Neural cell (in vitro differentiated cells): Measurements from ENCODE around the gene RFX2. TPM values are rescaled to one million over a fixed set of nuclear protein-coding genes. Genes with fewer than 3 reads are reported as not detected.

Source experiments
- H2AFZ ChIP-seq: fragments of 200-600, 300-800 bp; sonication (generic), shearing (Covaris generic); 2 replicates; pipeline ENCODE4 v1.6.0; 2014; ENCODE audit warnings: low read depth, mild to moderate bottlenecking, antibody characterized with exemption, low read length, moderate library complexity
- H3F3A ChIP-seq: fragments of 200-600 bp; shearing (Covaris generic); 2 replicates; pipeline ENCODE4 v1.6.1; 2016; ENCODE audit warnings: mild to moderate bottlenecking, moderate library complexity, mixed read lengths, antibody characterized with exemption, low read length; ENCODE audit not compliant: insufficient read depth, poor library complexity, severe bottlenecking
- H3K27ac ChIP-seq: fragments of 200-600, 300-800 bp; sonication (generic), shearing (Covaris generic); 2 replicates; pipeline ENCODE4 v1.5.1; 2014; ENCODE audit warnings: mild to moderate bottlenecking, low read length, moderate library complexity
- H3K27me3 ChIP-seq: fragments of 300-800, 200-600 bp; sonication (generic), shearing (Covaris generic); 2 replicates; pipeline ENCODE4 v1.6.0; 2014; ENCODE audit warnings: mild to moderate bottlenecking, low read depth, low read length, moderate library complexity; ENCODE audit not compliant: insufficient read depth
- H3K36me3 ChIP-seq: fragments of 300-800, 200-600 bp; sonication (generic), shearing (Covaris generic); 2 replicates; pipeline ENCODE4 v1.5.1; 2014; ENCODE audit warnings: mild to moderate bottlenecking, antibody characterized with exemption, low read length, moderate library complexity; ENCODE audit not compliant: insufficient read depth
- H3K4me2 ChIP-seq: fragments of 300-800, 200-600 bp; sonication (generic), shearing (Covaris generic); 2 replicates; pipeline ENCODE4 v1.6.0; 2014; ENCODE audit warnings: mild to moderate bottlenecking, low read length
- H3K4me3 ChIP-seq: fragments of 300-800, 200-600 bp; sonication (generic), shearing (Covaris generic); 2 replicates; pipeline ENCODE4 v1.5.1; 2014; ENCODE audit warnings: mild to moderate bottlenecking, low read length, moderate library complexity
- H3K79me2 ChIP-seq: fragments of 200-600 bp; shearing (Covaris generic); replicated peaks from 2 replicates; pipeline ENCODE4 v1.6.0; 2014; ENCODE audit warnings: mild to moderate bottlenecking, low read length, moderate library complexity; ENCODE audit not compliant: insufficient read depth
- H3K9ac ChIP-seq: fragments of 300-800, 200-600 bp; sonication (generic), shearing (Covaris generic); 2 replicates; pipeline ENCODE4 v1.6.1; 2016; ENCODE audit warnings: mild to moderate bottlenecking, low read length, mixed read lengths
- H3K9me2 ChIP-seq: fragments of 200-600 bp; shearing (Covaris generic); 2 replicates; pipeline ENCODE4 v1.6.1; 2016; ENCODE audit warnings: mild to moderate bottlenecking, low read length, mixed read lengths; ENCODE audit not compliant: insufficient read depth
- H3K9me3 ChIP-seq: fragments of 200-600, 300-800 bp; sonication (generic), shearing (Covaris generic); 2 replicates; pipeline ENCODE4 v1.6.1; 2016; ENCODE audit warnings: mild to moderate bottlenecking, mixed run types, low read length, moderate library complexity, mixed read lengths
- H4K20me1 ChIP-seq: fragments of 200-600 bp; shearing (Covaris generic); 2 replicates; pipeline ENCODE4 v1.6.1; 2016; ENCODE audit warnings: mild to moderate bottlenecking, mixed run types; ENCODE audit not compliant: insufficient read depth
- CTCF ChIP-seq: fragments of 450-650 bp; IDR thresholded peaks from 2 replicates; pipeline ENCODE4 v1.5.1; 2014; ENCODE audit warnings: antibody characterized with exemption, mild to moderate bottlenecking, moderate library complexity; ENCODE audit not compliant: poor library complexity, severe bottlenecking
- EP300 ChIP-seq: fragments of 450-650 bp; conservative IDR thresholded peaks from 2 replicates; pipeline ENCODE4 v1.6.1; 2014; ENCODE audit warnings: antibody characterized with exemption, mild to moderate bottlenecking, moderate library complexity; ENCODE audit not compliant: poor library complexity, severe bottlenecking
- EZH2 ChIP-seq: fragments of 200-600, 300-800 bp; shearing (Covaris generic), sonication (generic); IDR thresholded peaks from 2 replicates; pipeline ENCODE4 v1.6.1; 2014; ENCODE audit warnings: antibody characterized with exemption, low read length, borderline replicate concordance, mild to moderate bottlenecking; ENCODE audit not compliant: insufficient read depth, poor library complexity, severe bottlenecking
- MXI1 ChIP-seq: fragments of 450-650 bp; conservative IDR thresholded peaks from 2 replicates; pipeline ENCODE4 v1.6.1; 2014; ENCODE audit warnings: antibody characterized with exemption, mild to moderate bottlenecking; ENCODE audit not compliant: poor library complexity, severe bottlenecking
- POLR2AphosphoS5 ChIP-seq: IDR thresholded peaks from 2 replicates; pipeline ENCODE4 v1.6.1; 2012
- RAD21 ChIP-seq: fragments of 450-650 bp; conservative IDR thresholded peaks from 2 replicates; pipeline ENCODE4 v1.6.1; 2014; ENCODE audit warnings: antibody characterized with exemption, mild to moderate bottlenecking, moderate library complexity
- SMC3 ChIP-seq: fragments of 450-650 bp; conservative IDR thresholded peaks from 2 replicates; pipeline ENCODE4 v1.6.1; 2014; ENCODE audit warnings: antibody characterized with exemption, mild to moderate bottlenecking, moderate library complexity; ENCODE audit not compliant: poor library complexity
- TAF1 ChIP-seq: IDR thresholded peaks from 2 replicates; pipeline ENCODE4 v1.6.1; 2012; ENCODE audit warnings: low read depth
- polyA plus RNA-seq: library from polyadenylated mRNA; depleted of rRNA; stranded (reverse); fragments of >200 nt; gene quantifications from 2 replicates; pipeline ENCODE4 v1.2.3, GENCODE V29; 2014
- TF ChIP-seq, protein P1 (sequence below): IDR thresholded peaks from 2 replicates; pipeline ENCODE4 v1.6.1; 2012; ENCODE audit warnings: borderline replicate concordance

Gene RFX2
- polyA plus RNA-seq, 1 donor from 2014 or later = 0.69 TPM

DNA sequence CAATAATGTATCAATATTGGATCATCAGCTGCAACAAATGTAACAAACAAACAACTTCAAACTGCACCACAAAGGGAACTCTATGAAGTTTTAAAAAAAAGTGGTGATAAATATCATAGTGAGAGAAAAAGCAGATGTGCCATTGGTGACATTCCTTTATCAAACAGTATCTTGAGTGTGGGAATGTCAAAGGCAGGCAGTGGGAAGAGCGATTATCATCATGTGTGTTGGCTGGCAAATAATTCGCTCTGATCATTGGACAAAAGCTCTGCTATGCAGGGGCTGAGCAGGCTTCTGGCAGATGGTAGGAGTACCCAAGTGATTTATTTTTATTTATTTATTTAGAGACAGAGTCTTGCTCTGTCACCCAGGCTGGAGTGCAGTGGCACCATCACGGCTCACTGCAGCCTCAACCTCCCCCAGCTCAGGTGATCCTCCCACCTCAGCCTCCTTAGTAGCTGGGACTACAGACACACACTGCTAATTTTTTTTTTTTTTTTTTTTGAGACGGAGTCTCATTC lies 76.5 kb downstream of the RFX2 start:
- Histone ChIP-seq H3K36me3 (no peaks in the 10 kb centered on the region), H3K27me3 (no peaks in the 10 kb centered on the region), H3K79me2 (no peaks in the 10 kb centered on the region), H3K9ac (no peak overlapping the region), H3K27ac (no peak overlapping the region), H3K9me2 (no peaks in the 10 kb centered on the region), H3K9me3 (no peaks in the 10 kb centered on the region), H4K20me1 (no peaks in the 10 kb centered on the region), H3K4me2 (no peak overlapping the region), H2AFZ (no peak overlapping the region), H3F3A (no peaks in the 10 kb centered on the region), H3K4me3 (no peak overlapping the region)
- TF ChIP-seq POLR2AphosphoS5 (no peak), CTCF (no peak), SMC3 (no peak), TAF1 (no peak), EP300 (no peak), EZH2 (no peak), RAD21 (no peak), MXI1 (no peak)
- TF ChIP-seq, protein P1, sequence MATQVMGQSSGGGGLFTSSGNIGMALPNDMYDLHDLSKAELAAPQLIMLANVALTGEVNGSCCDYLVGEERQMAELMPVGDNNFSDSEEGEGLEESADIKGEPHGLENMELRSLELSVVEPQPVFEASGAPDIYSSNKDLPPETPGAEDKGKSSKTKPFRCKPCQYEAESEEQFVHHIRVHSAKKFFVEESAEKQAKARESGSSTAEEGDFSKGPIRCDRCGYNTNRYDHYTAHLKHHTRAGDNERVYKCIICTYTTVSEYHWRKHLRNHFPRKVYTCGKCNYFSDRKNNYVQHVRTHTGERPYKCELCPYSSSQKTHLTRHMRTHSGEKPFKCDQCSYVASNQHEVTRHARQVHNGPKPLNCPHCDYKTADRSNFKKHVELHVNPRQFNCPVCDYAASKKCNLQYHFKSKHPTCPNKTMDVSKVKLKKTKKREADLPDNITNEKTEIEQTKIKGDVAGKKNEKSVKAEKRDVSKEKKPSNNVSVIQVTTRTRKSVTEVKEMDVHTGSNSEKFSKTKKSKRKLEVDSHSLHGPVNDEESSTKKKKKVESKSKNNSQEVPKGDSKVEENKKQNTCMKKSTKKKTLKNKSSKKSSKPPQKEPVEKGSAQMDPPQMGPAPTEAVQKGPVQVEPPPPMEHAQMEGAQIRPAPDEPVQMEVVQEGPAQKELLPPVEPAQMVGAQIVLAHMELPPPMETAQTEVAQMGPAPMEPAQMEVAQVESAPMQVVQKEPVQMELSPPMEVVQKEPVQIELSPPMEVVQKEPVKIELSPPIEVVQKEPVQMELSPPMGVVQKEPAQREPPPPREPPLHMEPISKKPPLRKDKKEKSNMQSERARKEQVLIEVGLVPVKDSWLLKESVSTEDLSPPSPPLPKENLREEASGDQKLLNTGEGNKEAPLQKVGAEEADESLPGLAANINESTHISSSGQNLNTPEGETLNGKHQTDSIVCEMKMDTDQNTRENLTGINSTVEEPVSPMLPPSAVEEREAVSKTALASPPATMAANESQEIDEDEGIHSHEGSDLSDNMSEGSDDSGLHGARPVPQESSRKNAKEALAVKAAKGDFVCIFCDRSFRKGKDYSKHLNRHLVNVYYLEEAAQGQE = no peak

GRCh38 chr19:6032827-6033226 lies 77.5 kb downstream of the RFX2 start:
- H2AFZ ChIP-seq = no peak overlapping the region
- no peak overlapping the region for H3K9ac ChIP-seq
- H3K4me2 ChIP-seq = no peak overlapping the region
- H3F3A ChIP-seq = no peaks in the 10 kb centered on the region
- no peaks in the 10 kb centered on the region for H3K9me3 ChIP-seq
- H3K4me3 ChIP-seq = no peak overlapping the region
- H3K36me3 ChIP-seq = no peaks in the 10 kb centered on the region
- no peaks in the 10 kb centered on the region for H3K9me2 ChIP-seq
- no peak overlapping the region for H3K27ac ChIP-seq
- no peaks in the 10 kb centered on the region for H4K20me1 ChIP-seq
- H3K27me3 ChIP-seq = no peaks in the 10 kb centered on the region
- TF ChIP-seq RAD21 = no peak
- TF ChIP-seq MXI1 = no peak
- no peak for TF ChIP-seq CTCF
- TF ChIP-seq, protein P1 = no peak
- no peak for TF ChIP-seq POLR2AphosphoS5
- TF ChIP-seq EP300 = no peak
- no peak for TF ChIP-seq EZH2
- TF ChIP-seq SMC3 = no peak
- TF ChIP-seq TAF1 = no peak
- H3K79me2 ChIP-seq = no peaks in the 10 kb centered on the region
